GM18867 (cell line): ENCODE results near the gene TMEM242.
"Not testable (repeated sequence)": the region's sequence is repeated elsewhere in the genome, so short reads cannot be mapped to it uniquely, and the experiment has no call there.

Source experiments
- ATAC-seq: cut with Tn5 transposase; IDR thresholded peaks from one replicate; pipeline ENCODE4 v1.9.1; 2021; ENCODE audit warnings: mild to moderate bottlenecking, moderate library complexity; ENCODE audit not compliant: unreplicated experiment

TMEM242 gene

GRCh38 chr6:157323255-157323965 lies at the start of gene TMEM242:
TMEM242 (minus strand) TSS chr6:157323519; CDS start chr6:157323499, 20 bp downstream.
- ATAC-seq: peak; percentile 82

- no peak for ATAC-seq
These were observed 49.4 kb upstream of the TMEM242 start for GRCh38 chr6:157372501-157373280.

DNA sequence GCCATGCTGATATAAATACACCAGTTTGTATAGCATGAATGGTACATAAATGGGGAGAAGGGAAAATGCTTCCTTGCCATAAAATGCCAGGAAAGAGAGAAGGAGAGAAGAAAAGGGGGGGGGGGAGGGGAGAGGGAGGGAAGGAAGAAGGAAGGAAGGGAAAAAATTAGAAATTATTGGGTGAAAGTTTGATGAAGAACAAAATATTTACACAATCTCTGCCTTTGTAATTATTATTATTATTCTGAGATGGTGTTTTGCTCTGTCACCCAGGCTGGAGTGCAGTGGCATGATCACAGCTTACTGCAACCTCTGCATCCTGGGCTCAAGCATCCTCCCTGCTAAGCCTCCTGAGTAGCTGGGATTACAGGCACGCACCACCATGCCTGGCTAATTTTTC lies 47.4 kb upstream of the TMEM242 start:
- ATAC-seq: no peak

DNA sequence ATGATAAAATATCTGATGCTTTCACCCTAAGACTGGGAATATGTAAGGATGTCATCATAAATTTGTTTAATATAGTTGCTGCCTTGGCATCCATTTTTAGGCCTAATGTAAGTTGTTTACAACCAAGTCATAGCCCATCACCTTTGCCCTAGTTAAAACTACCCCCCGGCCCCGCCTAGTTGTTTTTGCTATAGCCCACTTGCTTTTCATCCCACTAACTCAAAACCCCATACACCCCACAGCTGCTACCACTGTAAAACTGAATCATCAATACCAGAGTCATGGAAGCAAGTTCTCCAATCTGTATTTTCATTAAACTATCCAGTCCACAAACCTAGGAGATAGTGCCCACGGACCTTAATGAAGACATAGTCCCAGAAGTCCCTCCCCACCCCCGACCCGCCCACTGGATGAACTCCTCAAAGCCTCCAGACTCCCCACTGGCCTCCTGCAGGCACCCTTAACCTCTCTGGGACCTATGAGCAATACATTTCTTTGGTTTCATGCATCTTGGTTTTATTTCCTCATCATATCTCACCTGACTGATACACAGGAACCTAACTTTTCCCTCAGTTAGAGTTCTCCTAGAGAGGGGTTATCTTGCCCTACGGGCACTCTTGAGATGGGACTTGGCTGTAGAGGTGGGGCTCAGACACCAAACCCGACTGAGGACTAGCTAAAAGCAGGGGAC lies 45.2 kb upstream of the TMEM242 start:
- no peak for ATAC-seq

- ATAC-seq: no peak
These were observed 43.3 kb upstream of the TMEM242 start for GRCh38 chr6:157366648-157367047.

- no peak for ATAC-seq
These were observed 41.4 kb upstream of the TMEM242 start for GRCh38 chr6:157364705-157365104.

GRCh38 chr6:157361886-157362285 lies 38.6 kb upstream of the TMEM242 start:
- ATAC-seq: no peak

DNA sequence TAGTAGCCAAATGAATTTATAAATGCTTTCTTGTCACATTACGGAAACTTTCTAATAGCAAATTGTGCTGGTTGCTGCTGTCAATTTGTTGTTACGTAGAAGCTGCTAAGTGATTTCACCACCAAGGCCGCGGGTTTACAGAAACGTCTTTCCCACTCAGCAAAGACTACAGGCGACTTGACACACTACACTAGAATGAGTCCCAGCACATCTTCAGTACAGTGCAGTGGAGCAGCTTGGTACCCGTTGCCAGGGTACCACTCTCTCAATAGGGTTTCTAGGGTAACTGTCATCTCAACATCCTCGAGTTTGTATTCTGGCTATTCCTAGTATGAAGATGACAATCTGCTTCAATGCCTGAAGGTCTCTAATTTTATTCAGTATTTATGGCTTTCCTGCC lies 35.0 kb upstream of the TMEM242 start:
- no peak for ATAC-seq

GRCh38 chr6:157346373-157346772 lies 23.1 kb upstream of the TMEM242 start:
- ATAC-seq: no peak

DNA sequence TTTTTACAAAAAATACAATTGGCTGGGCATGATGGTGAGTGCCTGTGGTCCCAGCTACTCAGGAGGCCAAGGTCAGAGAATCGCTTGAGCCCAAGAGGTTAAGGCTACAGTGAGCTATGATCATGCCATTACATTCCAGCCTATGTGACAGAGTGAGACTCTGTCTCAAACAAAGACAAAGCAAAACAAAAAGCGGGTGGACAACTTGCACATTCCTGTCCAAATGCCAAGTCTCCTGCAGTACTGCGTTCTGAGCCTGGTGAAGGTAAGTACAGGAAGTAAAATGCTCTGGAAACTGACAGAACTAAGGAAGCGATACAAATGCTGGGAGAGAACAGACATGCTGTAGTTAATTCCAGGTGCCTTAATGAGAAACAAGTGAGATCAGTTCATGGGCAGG lies 20.4 kb upstream of the TMEM242 start:
- ATAC-seq: no peak

- ATAC-seq: no peak
These were observed 16.1 kb upstream of the TMEM242 start for GRCh38 chr6:157339432-157339831.

- ATAC-seq: no peak
These were observed 14.4 kb upstream of the TMEM242 start for GRCh38 chr6:157337751-157338150.

DNA sequence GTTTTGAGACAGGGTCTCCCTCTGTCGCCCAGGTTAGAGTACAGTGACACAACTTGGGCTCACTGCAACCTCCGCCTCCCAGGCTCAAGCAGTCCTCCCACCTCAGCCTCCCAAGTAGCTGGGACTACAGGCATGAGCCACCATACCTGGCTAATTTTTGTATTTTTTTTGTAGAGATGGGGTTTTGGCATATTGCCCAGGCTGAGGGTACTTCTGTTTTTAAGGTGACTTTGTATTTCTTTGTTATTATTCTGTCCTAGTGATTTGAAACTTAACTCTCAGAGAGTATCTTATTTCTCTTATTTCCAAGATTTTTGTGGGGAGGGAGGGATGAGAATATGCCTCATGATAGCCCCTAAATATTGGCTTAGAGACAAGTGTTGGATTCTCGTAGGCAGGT lies 14.0 kb upstream of the TMEM242 start:
- ATAC-seq: not testable (repeated sequence)

GRCh38 chr6:157335829-157336228 lies 12.5 kb upstream of the TMEM242 start:
- no peak for ATAC-seq

- no peak for ATAC-seq
These were observed 10.6 kb upstream of the TMEM242 start for GRCh38 chr6:157333956-157334355.

DNA sequence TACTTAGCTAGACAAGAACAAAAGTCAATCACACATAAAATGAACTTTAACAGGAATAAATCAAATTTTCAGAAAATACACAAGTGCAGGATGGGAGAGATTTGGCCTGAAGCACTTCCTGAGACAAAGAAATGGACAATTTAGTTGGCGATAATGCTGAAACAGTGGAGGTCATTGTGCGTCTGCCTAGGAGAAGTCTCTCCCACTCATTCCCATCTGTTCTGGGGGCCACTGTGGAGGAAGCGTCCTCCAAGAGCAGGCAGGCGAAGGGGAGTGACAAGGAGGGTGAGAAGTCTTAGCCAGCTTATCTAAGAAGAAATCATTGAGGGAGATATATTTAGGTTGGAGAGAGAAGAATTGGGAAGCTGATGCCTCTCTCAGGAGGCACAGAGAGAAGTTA lies 10.2 kb upstream of the TMEM242 start:
- no peak for ATAC-seq

- no peak for ATAC-seq
These were observed 9.5 kb upstream of the TMEM242 start for GRCh38 chr6:157332813-157333212.

GRCh38 chr6:157330831-157331230 lies 7.5 kb upstream of the TMEM242 start:
- no peak for ATAC-seq

DNA sequence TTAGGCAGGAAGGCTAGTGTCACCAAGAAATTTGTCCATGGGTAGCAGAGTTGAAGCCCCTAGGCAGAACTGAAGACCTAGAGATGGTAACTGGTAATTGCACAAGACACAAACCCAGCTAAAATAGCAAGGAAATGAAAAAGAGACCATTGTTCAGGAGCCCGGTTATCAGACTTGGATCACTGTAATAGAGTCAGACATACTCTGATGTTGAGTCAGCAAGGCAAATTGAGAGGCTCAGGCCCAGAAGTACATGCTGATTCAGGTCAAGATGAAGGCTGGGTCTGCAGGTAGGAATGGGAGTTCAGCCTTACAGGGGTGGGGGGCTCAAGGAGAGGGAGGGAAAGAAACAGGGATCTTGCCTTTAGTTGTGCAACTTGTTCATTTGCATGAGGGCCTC lies 6.5 kb upstream of the TMEM242 start:
- ATAC-seq: no peak

DNA sequence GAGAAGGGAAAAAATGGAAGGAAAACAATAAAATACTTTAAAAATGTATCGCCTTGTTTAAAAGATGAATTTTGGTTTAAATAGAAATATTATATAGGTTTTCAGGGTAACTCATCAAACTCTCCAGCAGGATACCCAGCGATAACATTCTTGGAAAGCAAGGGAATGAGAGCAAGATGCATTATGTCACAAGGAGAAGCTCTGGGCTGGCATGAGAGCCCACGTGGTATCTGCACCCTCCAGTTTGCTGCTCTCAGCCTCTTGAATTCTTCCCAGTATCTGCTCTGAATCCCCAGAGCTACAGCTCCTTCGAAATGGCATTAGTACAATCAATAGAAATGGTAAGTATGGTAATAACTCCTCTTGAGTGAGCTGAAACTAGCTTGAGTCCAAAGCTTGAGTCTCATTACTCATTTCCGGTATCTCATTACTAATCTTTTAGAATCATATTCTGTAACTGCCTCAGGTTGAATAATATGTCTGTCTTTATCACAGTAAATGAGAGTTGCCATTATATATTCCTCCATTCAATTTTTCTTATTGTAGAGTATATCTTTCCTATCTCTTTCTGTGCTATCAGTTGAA lies 4.9 kb upstream of the TMEM242 start:
- ATAC-seq: no peak

GRCh38 chr6:157326979-157327378 lies 3.7 kb upstream of the TMEM242 start:
- ATAC-seq: no peak
